Ovary (tissue), 3 donors: ENCODE data around the gene C4orf50.

ENCODE experiments used
- CTCF ChIP-seq, 3 donors: fragments of 450-650 bp in 2 of 3; fragments of 200-600 bp in 1 of 3; IDR thresholded peaks; one replicate each; pipeline versions ENCODE4 v1.5.1 to v1.8.0; 2016 to 2022; ENCODE audit warnings: antibody characterized with exemption in 3 of 3, mild to moderate bottlenecking in 1 of 3
- EP300 ChIP-seq: sonication (generic); formaldehyde crosslinking; IDR thresholded peaks from one replicate; pipeline ENCODE4 v1.6.1; 2017; ENCODE audit warnings: antibody characterized with exemption
- POLR2A ChIP-seq: fragments of 450-650 bp; IDR thresholded peaks from one replicate; pipeline ENCODE4 v1.6.1; 2017; ENCODE audit warnings: antibody characterized with exemption, mild to moderate bottlenecking, moderate library complexity
- donor health status: DM: no; HTN: no; CAD: no.

DNA sequence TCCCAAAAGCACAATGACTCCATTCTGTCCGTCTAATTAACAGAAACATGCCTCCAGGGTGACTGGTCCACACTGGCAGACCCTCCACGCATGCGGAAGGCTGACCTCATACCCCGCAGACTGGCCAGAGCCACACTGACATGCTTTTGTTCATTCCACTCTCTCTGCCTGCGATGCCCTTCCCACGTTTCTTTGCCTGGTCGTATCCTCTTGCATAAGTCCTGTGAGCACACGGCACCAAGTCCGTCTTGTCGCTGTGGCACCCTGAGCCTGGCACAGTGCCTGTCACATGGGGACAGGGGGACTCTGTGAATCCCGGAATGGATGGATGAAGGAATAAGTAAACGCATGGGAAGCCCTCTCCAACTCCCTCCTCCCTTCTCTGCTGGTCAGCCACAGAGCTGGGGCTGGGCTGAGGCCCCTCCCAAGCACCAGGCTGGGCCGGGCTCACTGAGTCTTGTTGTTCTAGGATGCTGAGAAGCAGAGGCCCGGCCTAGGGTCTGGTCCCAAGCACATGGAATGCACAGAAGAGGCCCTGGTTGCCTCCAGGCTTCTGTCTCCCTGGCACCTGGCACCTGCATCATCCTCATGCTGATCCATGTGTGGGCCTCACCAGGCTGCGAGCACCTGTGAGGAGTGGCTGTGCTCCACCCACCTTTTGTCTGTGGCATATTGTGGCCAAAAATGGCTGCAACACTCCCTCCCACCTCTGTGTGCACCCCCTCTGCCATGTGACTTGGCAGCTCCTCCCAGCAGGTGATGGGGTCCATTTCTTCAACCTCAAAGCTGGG lies 38.9 kb upstream of the C4orf50 start:
- TF ChIP-seq CTCF (IDR thresholded peaks at IDR 0.05) (no peak), POLR2A (no peak), EP300 (no peak)
